GM20000 (cell line): ENCODE measurements around the gene TRIOBP.

Experiments
- DNase-seq: peaks from one replicate; pipeline ENCODE4 v3.0.0; 2012; ENCODE audit warnings: low spot score
- TF ChIP-seq, protein P1 (sequence below): IDR thresholded peaks from 2 replicates; pipeline ENCODE4 v1.5.1; 2012; ENCODE audit warnings: mild to moderate bottlenecking, control low read depth; ENCODE audit errors: extremely low read depth, missing control alignments

Gene TRIOBP

DNA sequence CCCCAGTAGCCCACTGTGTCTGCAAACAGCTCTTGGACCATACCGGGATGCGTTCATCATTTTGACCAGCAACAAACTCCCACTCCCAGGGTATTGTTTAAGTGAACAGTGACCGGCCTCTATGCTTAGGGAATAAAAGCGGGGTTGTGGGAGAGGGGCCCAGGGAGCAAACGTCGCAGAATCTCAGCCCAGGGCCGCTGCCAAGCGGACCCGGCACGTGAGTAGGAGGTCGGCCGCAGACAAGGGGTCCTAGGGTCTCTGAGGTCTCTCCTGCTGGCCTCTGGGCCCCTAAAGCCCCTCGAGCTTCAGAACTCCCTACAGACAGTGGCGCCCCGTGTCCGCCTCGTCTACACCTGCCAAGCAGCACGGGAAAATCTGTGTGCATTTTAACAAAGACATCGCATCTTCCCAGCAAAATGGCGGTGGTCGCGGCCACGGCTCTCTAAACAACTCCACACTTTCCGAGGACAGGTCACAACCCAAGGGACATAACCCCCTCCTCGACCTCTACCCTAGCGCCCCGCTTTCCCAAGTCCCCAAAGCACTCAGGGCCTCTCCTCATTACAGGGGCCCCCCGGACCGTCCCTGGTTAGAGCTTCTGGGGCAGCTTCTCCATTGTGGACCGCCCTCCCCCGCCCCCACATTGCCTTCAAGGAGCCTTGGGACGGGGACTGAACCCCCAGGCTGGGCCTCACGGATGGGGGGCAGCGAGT, 106.9 kb downstream of the TRIOBP start:
- TF ChIP-seq, protein P1, sequence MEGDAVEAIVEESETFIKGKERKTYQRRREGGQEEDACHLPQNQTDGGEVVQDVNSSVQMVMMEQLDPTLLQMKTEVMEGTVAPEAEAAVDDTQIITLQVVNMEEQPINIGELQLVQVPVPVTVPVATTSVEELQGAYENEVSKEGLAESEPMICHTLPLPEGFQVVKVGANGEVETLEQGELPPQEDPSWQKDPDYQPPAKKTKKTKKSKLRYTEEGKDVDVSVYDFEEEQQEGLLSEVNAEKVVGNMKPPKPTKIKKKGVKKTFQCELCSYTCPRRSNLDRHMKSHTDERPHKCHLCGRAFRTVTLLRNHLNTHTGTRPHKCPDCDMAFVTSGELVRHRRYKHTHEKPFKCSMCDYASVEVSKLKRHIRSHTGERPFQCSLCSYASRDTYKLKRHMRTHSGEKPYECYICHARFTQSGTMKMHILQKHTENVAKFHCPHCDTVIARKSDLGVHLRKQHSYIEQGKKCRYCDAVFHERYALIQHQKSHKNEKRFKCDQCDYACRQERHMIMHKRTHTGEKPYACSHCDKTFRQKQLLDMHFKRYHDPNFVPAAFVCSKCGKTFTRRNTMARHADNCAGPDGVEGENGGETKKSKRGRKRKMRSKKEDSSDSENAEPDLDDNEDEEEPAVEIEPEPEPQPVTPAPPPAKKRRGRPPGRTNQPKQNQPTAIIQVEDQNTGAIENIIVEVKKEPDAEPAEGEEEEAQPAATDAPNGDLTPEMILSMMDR: no peak
- no peak for DNase-seq

DNA sequence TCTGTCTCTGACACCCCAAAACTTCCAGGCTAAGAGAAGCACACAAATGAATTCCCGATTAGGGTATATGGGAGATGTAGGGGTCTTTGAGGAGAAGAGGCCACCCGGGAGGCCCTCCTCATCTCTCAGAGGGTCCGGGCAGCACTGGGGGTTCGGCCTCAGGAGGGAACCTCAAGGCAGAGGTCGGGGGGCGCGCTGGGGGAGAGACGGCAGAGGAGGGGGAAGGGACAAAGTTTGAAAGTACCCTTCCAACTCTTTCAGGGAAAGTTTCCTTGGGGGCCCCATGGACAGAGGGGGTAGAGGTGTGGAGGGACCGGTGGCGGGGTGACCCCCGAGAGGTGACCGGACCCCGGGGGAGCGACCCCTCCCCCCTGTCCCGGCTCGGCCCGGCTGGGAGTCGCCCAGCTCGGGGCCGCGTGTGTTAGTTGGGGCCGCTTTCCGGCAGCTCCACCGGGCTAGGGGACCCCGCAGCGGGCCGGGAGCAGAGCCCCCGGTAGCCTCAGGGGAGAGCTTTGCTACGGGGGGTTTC, 107.6 kb downstream of the TRIOBP start:
- TF ChIP-seq, protein P1: no peak
- DNase-seq: no peak

DNA sequence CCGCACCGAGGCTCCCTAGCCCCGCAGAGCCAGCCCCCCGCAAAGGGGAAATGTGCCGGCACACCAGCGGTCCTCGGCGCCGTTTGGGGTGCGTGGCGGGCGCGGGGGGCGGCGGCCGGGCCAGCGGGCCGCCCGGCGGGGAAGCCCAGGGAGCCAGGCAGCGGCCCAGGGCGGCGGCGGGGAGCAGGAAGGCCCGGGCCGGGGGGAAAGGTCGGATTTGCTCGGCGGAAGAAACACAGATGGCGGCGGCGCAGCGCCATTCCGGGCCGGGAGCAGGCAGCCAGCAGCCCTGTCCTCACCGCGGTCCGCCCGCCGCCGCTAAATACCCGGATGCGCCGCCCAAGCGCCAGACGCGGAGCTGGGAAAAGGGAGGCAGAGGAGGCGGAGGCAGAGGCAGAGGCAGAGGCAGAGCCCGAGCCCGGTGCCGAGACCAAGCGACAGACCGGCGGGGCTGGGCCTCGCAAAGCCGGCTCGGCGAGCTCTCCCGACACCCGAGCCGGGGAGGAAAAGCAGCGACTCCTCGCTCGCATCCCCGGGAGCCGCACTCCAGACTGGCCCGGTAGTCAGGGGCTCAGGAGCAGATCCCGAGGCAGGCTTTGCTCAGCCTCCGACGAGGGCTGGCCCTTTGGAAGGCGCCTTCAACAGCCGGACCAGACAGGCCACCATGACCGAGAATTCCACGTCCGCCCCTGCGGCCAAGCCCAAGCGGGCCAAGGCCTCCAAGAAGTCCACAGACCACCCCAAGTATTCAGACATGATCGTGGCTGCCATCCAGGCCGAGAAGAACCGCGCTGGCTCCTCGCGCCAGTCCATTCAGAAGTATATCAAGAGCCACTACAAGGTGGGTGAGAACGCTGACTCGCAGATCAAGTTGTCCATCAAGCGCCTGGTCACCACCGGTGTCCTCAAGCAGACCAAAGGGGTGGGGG, 108.3 kb downstream of the TRIOBP start:
- TF ChIP-seq, protein P1: no peak
- peak; percentile 79 for DNase-seq

DNA sequence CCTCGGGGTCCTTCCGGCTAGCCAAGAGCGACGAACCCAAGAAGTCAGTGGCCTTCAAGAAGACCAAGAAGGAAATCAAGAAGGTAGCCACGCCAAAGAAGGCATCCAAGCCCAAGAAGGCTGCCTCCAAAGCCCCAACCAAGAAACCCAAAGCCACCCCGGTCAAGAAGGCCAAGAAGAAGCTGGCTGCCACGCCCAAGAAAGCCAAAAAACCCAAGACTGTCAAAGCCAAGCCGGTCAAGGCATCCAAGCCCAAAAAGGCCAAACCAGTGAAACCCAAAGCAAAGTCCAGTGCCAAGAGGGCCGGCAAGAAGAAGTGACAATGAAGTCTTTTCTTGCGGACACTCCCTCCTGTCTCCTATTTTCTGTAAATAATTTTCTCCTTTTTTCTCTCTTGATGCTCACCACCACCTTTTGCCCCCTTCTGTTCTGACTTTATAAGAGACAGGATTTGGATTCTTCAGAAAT, 109.0 kb downstream of the TRIOBP start:
- DNase-seq: no peak
- TF ChIP-seq, protein P1: no peak

DNA sequence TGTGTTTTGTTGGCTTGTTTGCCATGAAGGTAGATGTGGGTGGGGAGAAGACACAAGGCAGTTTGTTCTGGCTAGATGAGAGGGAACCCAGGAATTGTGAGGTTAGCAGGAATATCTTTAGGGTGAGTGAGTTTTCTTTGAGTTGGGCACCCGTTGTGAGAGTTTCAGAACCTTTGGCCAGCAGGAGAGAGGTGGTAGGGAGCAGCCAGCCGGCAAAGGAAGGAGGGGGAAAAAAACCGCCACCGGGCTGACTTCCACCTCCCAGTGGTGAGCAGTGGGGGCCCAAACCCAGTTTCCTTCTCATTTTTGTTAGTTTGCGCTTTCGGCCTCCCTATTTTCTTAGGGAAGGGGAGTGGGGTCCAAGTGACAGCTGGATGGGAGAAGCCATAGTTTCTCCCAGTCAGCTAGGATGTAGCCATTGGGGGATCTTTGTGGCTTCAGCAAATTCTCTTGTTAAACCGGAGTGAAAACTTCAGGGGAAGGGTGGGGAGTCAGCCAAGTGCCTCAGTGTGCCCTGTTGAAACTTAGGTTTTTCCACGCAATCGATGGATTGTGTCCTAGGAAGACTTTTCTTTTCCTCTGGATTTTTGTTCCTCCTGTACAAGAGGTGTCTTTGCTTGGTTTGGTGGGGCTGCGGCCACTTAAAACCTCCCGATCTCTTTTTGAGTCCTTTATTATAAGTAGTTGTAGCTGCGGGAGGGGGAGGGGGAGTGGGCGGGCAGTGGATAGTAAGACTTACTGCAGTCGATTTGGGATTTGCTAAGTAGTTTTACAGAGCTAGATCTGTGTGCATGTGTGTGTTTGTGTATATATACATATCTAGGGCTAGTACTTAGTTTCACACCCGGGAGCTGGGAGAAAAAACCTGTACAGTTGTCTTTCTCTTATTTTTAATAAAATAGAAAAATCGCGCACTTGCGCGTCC, 109.8 kb downstream of the TRIOBP start:
- DNase-seq: no peak

DNA sequence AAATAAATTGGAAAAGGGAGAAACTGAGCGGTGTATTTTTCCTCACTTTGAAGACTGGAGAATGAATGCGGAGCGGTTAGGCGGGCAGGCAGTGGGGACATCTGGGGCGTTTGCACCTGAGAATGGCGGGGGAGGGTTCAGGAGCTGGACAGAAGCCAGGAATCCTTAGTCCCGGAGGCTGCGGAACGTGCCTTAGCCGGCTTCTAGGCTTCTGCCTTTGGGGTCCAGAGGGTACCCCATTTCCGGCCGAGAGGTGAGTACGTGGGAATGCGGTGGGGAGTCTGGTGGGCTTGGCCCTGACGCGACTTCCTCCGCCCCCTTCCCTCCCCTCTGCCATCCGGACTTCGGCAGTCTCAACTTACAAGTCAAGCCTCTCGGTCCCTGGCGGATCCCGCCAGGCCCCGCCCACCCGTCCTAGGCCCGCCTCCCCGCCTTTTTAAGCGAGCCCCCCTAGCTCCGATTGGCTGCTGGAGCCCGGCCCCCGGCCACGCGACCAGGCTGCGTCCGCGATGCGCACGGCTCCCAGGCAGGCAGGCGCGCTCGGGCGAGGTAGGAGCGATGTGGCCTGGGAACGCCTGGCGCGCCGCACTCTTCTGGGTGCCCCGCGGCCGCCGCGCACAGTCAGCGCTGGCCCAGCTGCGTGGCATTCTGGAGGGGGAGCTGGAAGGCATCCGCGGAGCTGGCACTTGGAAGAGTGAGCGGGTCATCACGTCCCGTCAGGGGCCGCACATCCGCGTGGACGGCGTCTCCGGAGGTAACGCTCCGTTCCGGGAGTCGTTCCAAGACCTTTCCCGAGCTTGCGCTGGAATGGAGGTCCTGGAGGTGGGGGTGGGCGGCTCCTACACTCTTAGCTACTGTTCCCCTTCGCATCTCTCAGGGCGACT, 110.8 kb downstream of the TRIOBP start, which contains the start of gene GCAT:
Gene GCAT, plus strand, starts transcription at position 525 of the 884 bp plus-strand sequence. Its CDS starts 34 bp downstream, at position 559.
- peak; percentile 99 for DNase-seq
- TF ChIP-seq, protein P1: no peak

More for the DNA sequence above, 109.8 kb downstream of the TRIOBP start:
- TF ChIP-seq, protein P1: no peak
